Measurements from ENCODE around the gene QPCTL.
A peak's percentile ranks its signal among the peaks of the same experiment; 100 is the strongest.

QPCTL gene

DNA sequence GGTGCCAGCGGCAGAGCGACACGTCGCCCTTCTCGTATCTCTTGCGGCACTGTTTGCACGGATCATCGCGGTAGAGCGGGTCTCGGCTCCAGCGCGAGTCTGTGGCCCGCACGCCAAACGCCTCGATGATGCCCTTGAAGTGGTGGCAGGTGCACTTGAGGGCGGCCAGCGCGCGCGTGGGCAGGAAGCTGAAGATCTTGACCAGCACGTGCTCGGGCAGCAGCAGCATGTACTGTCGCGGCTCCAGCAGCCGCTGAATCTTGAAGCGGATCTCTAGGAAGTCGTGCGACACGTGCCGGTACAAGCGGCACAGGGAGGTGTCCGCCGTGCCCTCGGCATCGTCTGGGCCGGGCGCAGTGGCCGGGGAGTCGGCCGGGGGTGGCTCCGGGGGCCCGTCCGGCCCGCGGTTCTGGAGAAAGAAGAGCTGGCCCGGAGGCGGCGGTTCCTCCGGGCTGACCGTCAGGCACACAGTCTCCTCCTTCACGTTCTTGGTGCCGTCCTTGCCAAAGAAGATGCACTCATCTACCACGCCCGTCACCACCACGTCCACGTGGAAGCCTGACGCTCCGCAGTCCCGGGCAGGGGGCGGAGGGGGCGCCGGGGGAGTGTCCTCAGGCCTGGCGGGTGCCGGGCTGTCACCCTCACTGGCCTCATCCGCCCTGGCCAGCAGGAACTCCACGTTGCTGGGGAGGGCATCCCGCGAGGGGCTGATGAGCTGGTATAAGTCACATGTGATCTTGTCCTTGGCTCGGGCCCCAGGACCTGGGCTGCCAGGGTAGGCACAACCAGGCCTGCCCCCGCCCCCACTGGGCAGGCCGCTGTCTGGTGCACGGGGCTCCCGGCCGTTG lies 19.6 kb downstream of the QPCTL start:
- WGBS, 2 donors (ENCODE audit: extremely low coverage in 2 of 2, insufficient read length in 2 of 2, insufficient replicate concordance in 1 of 2): no CpG with 5 or more reads among the region's 76 CpGs

DNA sequence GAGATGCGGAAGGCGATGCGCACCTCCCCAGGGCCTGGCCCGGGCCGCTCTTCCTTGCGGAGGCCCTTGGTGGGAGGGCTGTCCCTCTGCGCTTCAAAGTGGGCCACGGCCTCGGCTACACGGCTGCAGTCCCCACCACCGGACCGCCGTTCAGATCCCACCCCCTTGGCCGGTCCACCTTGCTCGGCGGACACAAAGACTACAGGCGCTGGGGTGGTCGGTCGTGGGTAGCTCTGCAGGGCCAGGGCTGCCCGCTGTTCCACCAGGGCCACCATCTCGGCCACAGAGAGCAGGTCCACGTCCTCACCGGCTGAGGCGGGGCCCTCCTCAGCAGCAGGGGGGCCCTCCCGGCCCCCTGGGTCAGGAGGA lies 20.2 kb downstream of the QPCTL start:
- Histone ChIP-seq H3K36me3 (replicated peaks in 1 of 2; ENCODE audit: control insufficient read depth in 2 of 2, insufficient read depth in 2 of 2, low read length in 2 of 2) (peaks cover 15 to 45% of the 10 kb centered on the region in 2 donors), H3K27ac (replicated peaks; ENCODE audit: low read length) (no peak overlapping the region), H3K79me1 (ENCODE audit: low read depth, low read length) (peaks cover 20% of the 10 kb centered on the region), H3K4me1 (ENCODE audit: control insufficient read depth in 2 of 2, insufficient read depth in 1 of 2, low read depth in 1 of 2, low read length in 2 of 2) (peaks cover 3 to 9% of the 10 kb centered on the region in 2 donors), H2BK5ac (ENCODE audit: low read length) (peak overlapping the region; percentile 44), H3K9ac (ENCODE audit: low read depth, low read length, poor library complexity) (no peak overlapping the region), H4K91ac (ENCODE audit: low read depth, low read length, poor library complexity) (no peak overlapping the region), H2AK5ac (ENCODE audit: low read depth, low read length) (no peak overlapping the region), H3K27me3 (ENCODE audit: control insufficient read depth in 3 of 3, insufficient read depth in 3 of 3, low read depth in 1 of 3, low read length in 3 of 3) (no peaks in the 10 kb centered on the region), H2BK12ac (ENCODE audit: low read length) (no peak overlapping the region), H2BK120ac (ENCODE audit: low read depth, low read length) (no peak overlapping the region), H4K8ac (ENCODE audit: low read depth, low read length) (no peak overlapping the region), H3K18ac (ENCODE audit: low read length) (no peak overlapping the region), H3K4me3 (ENCODE audit: low read length in 2 of 2) (no peak overlapping the region), H3K4me2 (ENCODE audit: insufficient read depth, low read length, poor library complexity, severe bottlenecking) (no peak overlapping the region), H3K14ac (ENCODE audit: low read length) (no peak overlapping the region), H2AFZ (ENCODE audit: low read length) (no peak overlapping the region), H3K4ac (ENCODE audit: low read length) (peak overlapping the region; percentile 23), H3K9me3 (replicated peaks in 1 of 2; ENCODE audit: control insufficient read depth in 2 of 2, insufficient read depth in 1 of 2, low read depth in 1 of 2, low read length in 2 of 2) (peaks cover 0 to 2% of the 10 kb centered on the region in 2 donors), H3K23ac (ENCODE audit: low read depth, low read length, poor library complexity) (no peak overlapping the region), H2BK15ac (ENCODE audit: low read length) (no peak overlapping the region)
- no CpG with 5 or more reads among the region's 25 CpGs for WGBS, 2 donors (ENCODE audit: extremely low coverage in 2 of 2, insufficient read length in 2 of 2, insufficient replicate concordance in 1 of 2)
- DNase-seq (ENCODE audit: low spot score): no peak

More for the DNA sequence above, 19.6 kb downstream of the QPCTL start:
- Histone ChIP-seq H4K8ac (ENCODE audit: low read depth, low read length) (no peak overlapping the region), H3K9me3 (replicated peaks in 1 of 2; ENCODE audit: control insufficient read depth in 2 of 2, insufficient read depth in 1 of 2, low read depth in 1 of 2, low read length in 2 of 2) (peaks cover 0 to 2% of the 10 kb centered on the region in 2 donors), H2BK15ac (ENCODE audit: low read length) (no peak overlapping the region), H3K4me1 (ENCODE audit: control insufficient read depth in 2 of 2, insufficient read depth in 1 of 2, low read depth in 1 of 2, low read length in 2 of 2) (peaks cover 3 to 12% of the 10 kb centered on the region in 2 donors), H3K27me3 (ENCODE audit: control insufficient read depth in 3 of 3, insufficient read depth in 3 of 3, low read depth in 1 of 3, low read length in 3 of 3) (no peaks in the 10 kb centered on the region), H3K23ac (ENCODE audit: low read depth, low read length, poor library complexity) (peak overlapping the region; percentile 91), H3K14ac (ENCODE audit: low read length) (no peak overlapping the region), H3K27ac (replicated peaks; ENCODE audit: low read length) (no peak overlapping the region), H3K9ac (ENCODE audit: low read depth, low read length, poor library complexity) (peak overlapping the region; percentile 60), H2BK5ac (ENCODE audit: low read length) (no peak overlapping the region), H2BK12ac (ENCODE audit: low read length) (no peak overlapping the region), H2AFZ (ENCODE audit: low read length) (no peak overlapping the region), H3K79me1 (ENCODE audit: low read depth, low read length) (peaks cover 20% of the 10 kb centered on the region), H2AK5ac (ENCODE audit: low read depth, low read length) (no peak overlapping the region), H3K36me3 (replicated peaks in 1 of 2; ENCODE audit: control insufficient read depth in 2 of 2, insufficient read depth in 2 of 2, low read length in 2 of 2) (peaks cover 15 to 45% of the 10 kb centered on the region in 2 donors), H3K4me3 (ENCODE audit: low read length in 2 of 2) (no peak overlapping the region), H3K4me2 (ENCODE audit: insufficient read depth, low read length, poor library complexity, severe bottlenecking) (no peak overlapping the region), H3K18ac (ENCODE audit: low read length) (peak overlapping the region; percentile 28), H4K91ac (ENCODE audit: low read depth, low read length, poor library complexity) (no peak overlapping the region), H3K4ac (ENCODE audit: low read length) (peak overlapping the region; percentile 23), H2BK120ac (ENCODE audit: low read depth, low read length) (peak overlapping the region; percentile 83)
- DNase-seq (ENCODE audit: low spot score): no peak

DNA sequence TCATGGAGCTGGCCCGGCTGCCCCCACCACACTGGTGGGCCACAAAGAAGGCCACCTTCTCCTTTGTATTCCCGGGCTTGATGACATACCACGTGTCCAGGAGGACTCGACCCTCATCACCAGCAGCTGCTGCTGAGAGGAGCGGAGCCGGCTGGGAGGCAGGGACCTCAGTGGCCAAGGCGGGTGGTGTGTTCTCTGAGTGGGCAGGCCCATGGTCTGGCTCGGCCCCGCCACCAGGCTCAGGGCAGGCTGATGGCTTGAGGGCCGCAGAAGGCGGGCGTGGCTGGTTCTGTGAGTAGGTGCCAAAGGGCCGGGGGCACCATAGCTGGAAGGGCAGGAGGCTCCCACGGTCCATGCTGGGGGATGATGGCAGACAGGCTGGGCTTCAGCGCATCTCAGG lies 20.7 kb downstream of the QPCTL start:
- no peak for DNase-seq (ENCODE audit: low spot score)
- Histone ChIP-seq H3K14ac (ENCODE audit: low read length) (no peak overlapping the region), H3K36me3 (replicated peaks in 1 of 2; ENCODE audit: control insufficient read depth in 2 of 2, insufficient read depth in 2 of 2, low read length in 2 of 2) (peaks cover 15 to 44% of the 10 kb centered on the region in 2 donors), H3K79me1 (ENCODE audit: low read depth, low read length) (peaks cover 20% of the 10 kb centered on the region), H3K9me3 (replicated peaks in 1 of 2; ENCODE audit: control insufficient read depth in 2 of 2, insufficient read depth in 1 of 2, low read depth in 1 of 2, low read length in 2 of 2) (peaks cover 0 to 2% of the 10 kb centered on the region in 2 donors), H3K27me3 (ENCODE audit: control insufficient read depth in 3 of 3, insufficient read depth in 3 of 3, low read depth in 1 of 3, low read length in 3 of 3) (no peaks in the 10 kb centered on the region), H2AFZ (ENCODE audit: low read length) (no peak overlapping the region), H2BK12ac (ENCODE audit: low read length) (no peak overlapping the region), H3K23ac (ENCODE audit: low read depth, low read length, poor library complexity) (no peak overlapping the region), H3K4me2 (ENCODE audit: insufficient read depth, low read length, poor library complexity, severe bottlenecking) (no peak overlapping the region), H3K9ac (ENCODE audit: low read depth, low read length, poor library complexity) (no peak overlapping the region), H3K27ac (replicated peaks; ENCODE audit: low read length) (no peak overlapping the region), H3K4me1 (ENCODE audit: control insufficient read depth in 2 of 2, insufficient read depth in 1 of 2, low read depth in 1 of 2, low read length in 2 of 2) (peaks cover 7 to 13% of the 10 kb centered on the region in 2 donors), H3K4me3 (ENCODE audit: low read length in 2 of 2) (no peak overlapping the region), H3K18ac (ENCODE audit: low read length) (no peak overlapping the region), H3K4ac (ENCODE audit: low read length) (no peak overlapping the region), H2AK5ac (ENCODE audit: low read depth, low read length) (no peak overlapping the region), H2BK15ac (ENCODE audit: low read length) (no peak overlapping the region), H4K8ac (ENCODE audit: low read depth, low read length) (no peak overlapping the region), H4K91ac (ENCODE audit: low read depth, low read length, poor library complexity) (no peak overlapping the region), H2BK5ac (ENCODE audit: low read length) (peak overlapping the region; percentile 44), H2BK120ac (ENCODE audit: low read depth, low read length) (no peak overlapping the region)
- WGBS, 2 donors (ENCODE audit: extremely low coverage in 2 of 2, insufficient read length in 2 of 2, insufficient replicate concordance in 1 of 2): no CpG with 5 or more reads among the region's 15 CpGs

DNA sequence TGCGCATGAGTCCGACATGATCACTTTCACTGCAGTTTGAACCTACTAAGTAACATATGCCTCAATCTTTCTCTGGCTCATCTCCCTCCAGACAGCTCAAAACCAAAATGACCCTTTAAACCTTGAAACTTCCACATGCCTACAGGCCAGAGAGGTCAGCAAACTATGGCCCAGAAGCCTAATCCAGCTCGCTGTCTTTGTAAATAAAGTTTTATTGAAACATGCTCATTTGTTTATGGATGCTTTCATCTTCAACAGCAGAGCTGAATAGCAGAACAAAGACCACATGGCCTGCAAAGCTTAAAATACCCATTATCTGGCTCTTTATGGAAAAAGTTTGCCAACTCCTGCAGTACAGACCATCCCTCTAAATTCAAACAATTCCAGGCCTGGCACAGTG lies 22.7 kb downstream of the QPCTL start:
- H3K79me1 ChIP-seq (ENCODE audit: low read depth, low read length): peaks cover 21% of the 10 kb centered on the region
- DNase-seq (ENCODE audit: low spot score): no peak
- H3K27me3 ChIP-seq (ENCODE audit: control insufficient read depth in 3 of 3, insufficient read depth in 3 of 3, low read depth in 1 of 3, low read length in 3 of 3): no peaks in the 10 kb centered on the region
- peaks cover 11 to 45% of the 10 kb centered on the region in 2 donors for H3K36me3 ChIP-seq (replicated peaks in 1 of 2; ENCODE audit: control insufficient read depth in 2 of 2, insufficient read depth in 2 of 2, low read length in 2 of 2)
- no peak overlapping the region for H3K4ac ChIP-seq (ENCODE audit: low read length)
- H3K18ac ChIP-seq (ENCODE audit: low read length): no peak overlapping the region
- H2BK120ac ChIP-seq (ENCODE audit: low read depth, low read length): no peak overlapping the region
- peaks cover 10 to 16% of the 10 kb centered on the region in 2 donors for H3K4me1 ChIP-seq (ENCODE audit: control insufficient read depth in 2 of 2, insufficient read depth in 1 of 2, low read depth in 1 of 2, low read length in 2 of 2)
- no peak overlapping the region for H2BK15ac ChIP-seq (ENCODE audit: low read length)
- H3K9ac ChIP-seq (ENCODE audit: low read depth, low read length, poor library complexity): no peak overlapping the region
- H4K8ac ChIP-seq (ENCODE audit: low read depth, low read length): no peak overlapping the region
- H3K27ac ChIP-seq (replicated peaks; ENCODE audit: low read length): no peak overlapping the region
- H2BK5ac ChIP-seq (ENCODE audit: low read length): no peak overlapping the region
- H3K14ac ChIP-seq (ENCODE audit: low read length): no peak overlapping the region
- no peak overlapping the region for H2BK12ac ChIP-seq (ENCODE audit: low read length)
- no peak overlapping the region for H3K4me2 ChIP-seq (ENCODE audit: insufficient read depth, low read length, poor library complexity, severe bottlenecking)
- H3K9me3 ChIP-seq (replicated peaks in 1 of 2; ENCODE audit: control insufficient read depth in 2 of 2, insufficient read depth in 1 of 2, low read depth in 1 of 2, low read length in 2 of 2): peaks cover 0 to 2% of the 10 kb centered on the region in 2 donors
- H4K91ac ChIP-seq (ENCODE audit: low read depth, low read length, poor library complexity): no peak overlapping the region
- H3K23ac ChIP-seq (ENCODE audit: low read depth, low read length, poor library complexity): no peak overlapping the region
- no peak overlapping the region for H2AK5ac ChIP-seq (ENCODE audit: low read depth, low read length)
- no peak overlapping the region for H2AFZ ChIP-seq (ENCODE audit: low read length)
- WGBS, 2 donors (ENCODE audit: extremely low coverage in 2 of 2, insufficient read length in 2 of 2, insufficient replicate concordance in 1 of 2): no CpG with 5 or more reads among the region's 3 CpGs
- H3K4me3 ChIP-seq (ENCODE audit: low read length in 2 of 2): no peak overlapping the region

Measured in neuronal stem cell (in vitro differentiated cells).